Transverse colon (tissue), 4 donors: ENCODE results near the gene SYNJ2. TPM values are rescaled to one million over a fixed set of nuclear protein-coding genes. Genes with fewer than 3 reads are reported as not detected.

Experiments
- DNase-seq: peaks from one replicate; pipeline ENCODE4 v3.0.0-alpha.2; 2019
- H3K27ac ChIP-seq, 4 donors: fragments of 200-600 bp; sonication (generic); 2 replicates each; pipeline ENCODE4 v1.5.1; 2016 to 2018; ENCODE audit warnings: inconsistent platforms in 4 of 4
- H3K27me3 ChIP-seq: fragments of 200-600 bp; sonication (generic); 2 replicates; pipeline ENCODE4 v1.5.1; 2017; ENCODE audit warnings: inconsistent platforms
- H3K36me3 ChIP-seq, 4 donors: fragments of 200-600 bp; sonication (generic); 2 replicates each; pipeline ENCODE4 v1.5.1; 2017 to 2019; ENCODE audit warnings: inconsistent platforms in 4 of 4
- H3K4me1 ChIP-seq, 4 donors: fragments of 200-600 bp; sonication (generic); 2 replicates each; pipeline ENCODE4 v1.5.1; 2017 to 2020; ENCODE audit warnings: inconsistent platforms in 4 of 4
- H3K4me3 ChIP-seq, 4 donors: fragments of 200-600 bp; sonication (generic); 1 replicate in 1 of 4; 2 replicates in 3 of 4; pipeline versions ENCODE4 v1.5.1 to v1.6.1; 2017 to 2019; ENCODE audit warnings: inconsistent platforms in 4 of 4
- H3K9me3 ChIP-seq, 2 donors: fragments of 200-600 bp; sonication (generic); 2 replicates each; pipeline ENCODE4 v1.5.1; 2017 to 2019; ENCODE audit warnings: inconsistent platforms in 2 of 2
- CTCF ChIP-seq, 5 experiments: fragments of 200-600 bp in 3 of 5; fragments of 450-650 bp in 2 of 5; sonication (generic) in 3 of 5; IDR thresholded peaks; 1 replicate in 2 of 5; 2 replicates in 3 of 5; pipeline ENCODE4 v1.5.1; 2016 to 2017; ENCODE audit warnings: antibody characterized with exemption in 5 of 5, inconsistent platforms in 3 of 5, mild to moderate bottlenecking in 2 of 5, moderate library complexity in 1 of 5
- EP300 ChIP-seq: sonication (generic); formaldehyde crosslinking; IDR thresholded peaks from one replicate; pipeline ENCODE4 v1.6.1; 2017; ENCODE audit warnings: antibody characterized with exemption, low read depth
- POLR2A ChIP-seq: fragments of 450-650 bp; IDR thresholded peaks from one replicate; pipeline ENCODE4 v1.6.1; 2016; ENCODE audit warnings: antibody characterized with exemption, mild to moderate bottlenecking, moderate library complexity
- POLR2AphosphoS5 ChIP-seq, 3 donors: sonication (generic); formaldehyde crosslinking; IDR thresholded peaks; one replicate each; pipeline ENCODE4 v1.6.1; 2016; ENCODE audit warnings: antibody characterized with exemption in 3 of 3
- WGBS, 2 donors: methylation state at CpG; one replicate each; pipeline ENCODE4 v1.1.5; 2018; ENCODE audit warnings: low coverage in 1 of 2; 5-methylcytosine and 5-hydroxymethylcytosine counted together
- in situ Hi-C, 4 donors: fragments of 200-750 bp; cut with MboI; loops; one replicate each; pipeline versions ENCODE4 v1.15.0 to v1.15.1; 2017; ENCODE audit warnings: low sequenced_read_pairs in 3 of 4, low pct_ligation_motif_present in 1 of 4, low pct_unique_long_range_greater_than_20kb in 1 of 4
- intact Hi-C: fragments of 100-400 bp; cut with DNase I; formaldehyde crosslinking; loops from one replicate; pipeline ENCODE4 v1.15.1; 2023; ENCODE audit warnings: low total_unique reads
- total RNA-seq, 4 donors: library from RNA; depleted of rRNA; stranded (reverse); fragments of >200 nt; gene quantifications; one replicate each; pipeline ENCODE4 v1.1.0, GENCODE V29; 2016

Gene SYNJ2
- total RNA-seq, 4 donors from 2014 or later: 27.8 to 42.6 (median 31.8) TPM

GRCh38 chr6:157975456-157975855 lies 6.2 kb upstream of the SYNJ2 start:
- in situ Hi-C loops (no loop called here), intact Hi-C loops (no loop called here)
- peaks cover 0 to 4% (median 0%) of the 10 kb centered on the region in 4 donors for H3K4me1 ChIP-seq
- no peaks in the 10 kb centered on the region for H3K27me3 ChIP-seq
- H3K4me3 ChIP-seq: no peak overlapping the region
- no peak for DNase-seq
- H3K27ac ChIP-seq: no peak overlapping the region
- 86 to 91% methylated on average over 2 of the region's 2 CpGs for WGBS, 2 donors
- H3K36me3 ChIP-seq: no peaks in the 10 kb centered on the region
- no peaks in the 10 kb centered on the region for H3K9me3 ChIP-seq
- TF ChIP-seq POLR2A: no peak

- intact Hi-C loops: no loop called here
- 93% methylated on average over 21 of the region's 21 CpGs; no CpG with 5 or more reads in 1 of the 2 donors for WGBS, 2 donors
- Histone ChIP-seq H3K9me3 (no peaks in the 10 kb centered on the region), H3K4me3 (no peak overlapping the region), H3K36me3 (no peaks in the 10 kb centered on the region), H3K27ac (no peak overlapping the region), H3K27me3 (no peaks in the 10 kb centered on the region), H3K4me1 (peaks cover 0 to 11% (median 3%) of the 10 kb centered on the region in 4 donors)
- TF ChIP-seq CTCF (IDR thresholded peaks at IDR 0.05): no peak
- TF ChIP-seq POLR2AphosphoS5 (IDR thresholded peaks at IDR 0.05): no peak
- TF ChIP-seq EP300: no peak
- no peak for TF ChIP-seq POLR2A
- in situ Hi-C loops: no loop called here
- no peak for DNase-seq
These were observed 5.1 kb upstream of the SYNJ2 start for GRCh38 chr6:157976345-157977175.

DNA sequence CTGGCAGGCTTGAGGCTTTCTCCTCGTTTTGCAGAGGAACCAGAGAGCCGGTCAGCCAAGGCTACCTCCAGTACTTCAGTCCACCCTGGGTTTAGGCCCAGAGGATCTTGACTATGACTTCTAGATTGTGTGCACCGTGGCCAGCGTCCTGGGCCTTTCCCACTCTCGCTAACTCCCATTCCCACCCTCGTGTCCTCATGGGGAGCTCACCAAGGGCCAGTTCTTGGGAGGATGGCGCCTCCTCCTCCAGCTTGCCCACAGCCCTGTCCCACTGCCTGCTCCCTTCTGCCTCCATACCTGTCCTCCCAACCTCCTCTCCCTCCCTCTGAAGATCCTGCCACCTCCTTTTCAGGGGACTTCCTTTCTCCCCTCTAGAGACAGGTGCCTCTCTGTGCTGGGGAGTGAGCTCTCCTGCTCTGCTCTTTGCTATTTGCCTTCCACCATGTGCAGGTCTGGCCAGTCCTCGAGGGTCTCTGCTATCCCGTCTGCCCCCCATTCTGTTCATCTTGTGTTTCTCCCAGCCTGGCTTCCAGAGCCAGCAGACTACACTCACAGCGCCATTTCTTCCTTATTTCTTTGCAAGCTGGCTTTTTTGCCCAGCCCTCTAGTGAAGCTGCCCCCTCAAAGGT lies 4.4 kb upstream of the SYNJ2 start:
- H3K9me3 ChIP-seq: no peaks in the 10 kb centered on the region
- no peak for DNase-seq
- intact Hi-C loops (no loop called here), in situ Hi-C loops (no loop called here)
- no peak for TF ChIP-seq POLR2A
- no peak for TF ChIP-seq EP300
- no peak for TF ChIP-seq POLR2AphosphoS5 (IDR thresholded peaks at IDR 0.05)
- no peak for TF ChIP-seq CTCF (IDR thresholded peaks at IDR 0.05)
- H3K4me1 ChIP-seq: peaks cover 0 to 11% (median 4%) of the 10 kb centered on the region in 4 donors
- no peaks in the 10 kb centered on the region for H3K36me3 ChIP-seq
- H3K27ac ChIP-seq: no peak overlapping the region
- H3K4me3 ChIP-seq: no peak overlapping the region
- H3K27me3 ChIP-seq: no peaks in the 10 kb centered on the region
- 87 to 100% methylated on average over 1 to 10 of the region's 10 CpGs for WGBS, 2 donors

- peaks cover 0 to 20% (median 11%) of the 10 kb centered on the region in 4 donors for H3K4me1 ChIP-seq
- TF ChIP-seq POLR2A (no peak), CTCF (IDR thresholded peaks at IDR 0.05) (no peak), EP300 (no peak), POLR2AphosphoS5 (IDR thresholded peaks at IDR 0.05) (no peak)
- in situ Hi-C loops: no loop called here
- H3K4me3 ChIP-seq: no peak overlapping the region
- no peaks in the 10 kb centered on the region for H3K36me3 ChIP-seq
- H3K27ac ChIP-seq: no peak overlapping the region
- 86 to 89% methylated on average over 13 to 16 of the region's 16 CpGs for WGBS, 2 donors
- no peaks in the 10 kb centered on the region for H3K27me3 ChIP-seq
- DNase-seq: no peak
- intact Hi-C loops: no loop called here
- H3K9me3 ChIP-seq: no peaks in the 10 kb centered on the region
These were observed 3.5 kb upstream of the SYNJ2 start for GRCh38 chr6:157978021-157978783.
